ENCODE results near the gene LIFR. TPM values are rescaled to one million over a fixed set of nuclear protein-coding genes. Genes with fewer than 3 reads are reported as not detected.
A peak's percentile ranks its signal among the peaks of the same experiment; 100 is the strongest.

Gene LIFR
- polyA plus RNA-seq, 2 of the 4 experiments (the other 2 are of a cell fraction), result 3.8 to 7.9 TPM

- ATAC-seq (no peak), DNase-seq (ENCODE audit: low read depth in 1 of 2, low spot score in 1 of 2) (no peak), FAIRE-seq (no peak)
- Histone ChIP-seq H3K27ac (no peak overlapping the region), H3K4me1 (no peaks in the 10 kb centered on the region), H3K4me3 (no peak overlapping the region), H3K9me3 (no peaks in the 10 kb centered on the region), H3K4me2 (no peak overlapping the region)
- WGBS (ENCODE audit: missing lambda C conversion rate), result 83% methylated on average over 3 of the region's 3 CpGs
- ChIA-PET POLR2A (no interaction called here), CTCF (interaction anchor here (1.0 to 1.1 kb wide), 3 partner anchors 63 to 327 kb away, joined by 3 to 4 read pairs (median 3); no protein-coding TSS in a partner anchor)
- TF ChIP-seq HOXB13 (CRISPR knock-in tag; IDR thresholded peaks at IDR 0.05; ENCODE audit: low read depth) (no peak), KDM5A (IDR thresholded peaks at IDR 0.05) (no peak), GATA3 (IDR thresholded peaks at IDR 0.05; ENCODE audit: borderline replicate concordance) (no peak), POLR2AphosphoS2 (conservative IDR thresholded peaks at IDR 0.05; ENCODE audit: low read length) (no peak), HOXB5 (CRISPR knock-in tag; IDR thresholded peaks at IDR 0.05) (no peak), EP300 (IDR thresholded peaks at IDR 0.05) (no peak), PHF8 (IDR thresholded peaks at IDR 0.05; ENCODE audit: borderline replicate concordance, low read depth) (no peak), MAFK (IDR thresholded peaks at IDR 0.05; ENCODE audit: partially characterized antibody) (no peak), ZFP36 (IDR thresholded peaks at IDR 0.05; ENCODE audit: borderline replicate concordance, partially characterized antibody) (no peak), EHF (CRISPR knock-in tag; IDR thresholded peaks at IDR 0.05) (no peak), CHD2 (IDR thresholded peaks at IDR 0.05; ENCODE audit: low read length, partially characterized antibody) (no peak), RAD21 (conservative IDR thresholded peaks at IDR 0.05 in 1 of 2, IDR thresholded peaks at IDR 0.05 in 1 of 2) (no peak), JUN (IDR thresholded peaks at IDR 0.05) (no peak), ZNF302 (CRISPR knock-in tag; IDR thresholded peaks at IDR 0.05) (no peak), NPAS2 (CRISPR knock-in tag; IDR thresholded peaks at IDR 0.05; ENCODE audit: borderline replicate concordance) (no peak)
- TF ChIP-seq, protein P1, sequence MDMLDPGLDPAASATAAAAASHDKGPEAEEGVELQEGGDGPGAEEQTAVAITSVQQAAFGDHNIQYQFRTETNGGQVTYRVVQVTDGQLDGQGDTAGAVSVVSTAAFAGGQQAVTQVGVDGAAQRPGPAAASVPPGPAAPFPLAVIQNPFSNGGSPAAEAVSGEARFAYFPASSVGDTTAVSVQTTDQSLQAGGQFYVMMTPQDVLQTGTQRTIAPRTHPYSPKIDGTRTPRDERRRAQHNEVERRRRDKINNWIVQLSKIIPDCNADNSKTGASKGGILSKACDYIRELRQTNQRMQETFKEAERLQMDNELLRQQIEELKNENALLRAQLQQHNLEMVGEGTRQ (IDR thresholded peaks at IDR 0.05), result no peak
- TF ChIP-seq, protein P2, sequence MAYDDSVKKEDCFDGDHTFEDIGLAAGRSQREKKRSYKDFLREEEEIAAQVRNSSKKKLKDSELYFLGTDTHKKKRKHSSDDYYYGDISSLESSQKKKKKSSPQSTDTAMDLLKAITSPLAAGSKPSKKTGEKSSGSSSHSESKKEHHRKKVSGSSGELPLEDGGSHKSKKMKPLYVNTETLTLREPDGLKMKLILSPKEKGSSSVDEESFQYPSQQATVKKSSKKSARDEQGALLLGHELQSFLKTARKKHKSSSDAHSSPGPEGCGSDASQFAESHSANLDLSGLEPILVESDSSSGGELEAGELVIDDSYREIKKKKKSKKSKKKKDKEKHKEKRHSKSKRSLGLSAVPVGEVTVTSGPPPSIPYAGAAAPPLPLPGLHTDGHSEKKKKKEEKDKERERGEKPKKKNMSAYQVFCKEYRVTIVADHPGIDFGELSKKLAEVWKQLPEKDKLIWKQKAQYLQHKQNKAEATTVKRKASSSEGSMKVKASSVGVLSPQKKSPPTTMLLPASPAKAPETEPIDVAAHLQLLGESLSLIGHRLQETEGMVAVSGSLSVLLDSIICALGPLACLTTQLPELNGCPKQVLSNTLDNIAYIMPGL (CRISPR knock-in tag; IDR thresholded peaks at IDR 0.05; ENCODE audit: borderline replicate concordance), result no peak
Measured at GRCh38 chr5:38506302-38506701, 50.1 kb downstream of the LIFR start.

DNA sequence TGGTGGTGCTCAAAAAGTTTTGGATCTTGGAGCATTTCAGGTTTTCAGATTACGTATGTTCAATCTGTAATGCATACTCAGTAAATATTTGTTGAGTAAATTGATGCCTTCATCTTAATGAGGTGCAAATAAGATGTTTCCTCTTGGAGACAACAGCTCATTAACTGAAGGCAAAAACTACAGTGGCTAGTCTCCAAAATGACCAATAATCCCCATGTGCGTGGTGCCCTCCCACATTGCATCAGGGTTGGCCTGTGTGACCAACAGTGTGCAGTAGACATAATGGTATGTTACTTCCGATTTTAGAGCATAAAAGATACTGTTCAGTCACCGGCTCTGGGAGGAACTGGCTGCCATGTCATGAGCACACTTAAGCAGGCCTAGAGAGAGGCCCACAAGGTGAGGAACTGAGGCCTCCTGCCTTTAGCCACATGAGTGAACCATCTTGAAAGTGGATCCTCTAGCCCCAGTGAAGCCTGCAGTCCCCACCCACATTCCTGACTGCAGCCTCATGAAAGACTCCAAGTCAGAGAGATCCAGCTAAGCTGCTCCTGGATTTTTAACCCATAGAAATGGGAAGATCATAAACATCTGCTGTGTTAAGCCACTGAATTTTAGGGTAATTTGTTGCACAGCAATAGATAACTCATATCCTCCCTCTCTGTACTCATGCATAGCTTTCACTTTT is 55.7 kb downstream of the LIFR start:
- TF ChIP-seq CBX8 (IDR thresholded peaks at IDR 0.05) (no peak), EHF (CRISPR knock-in tag; IDR thresholded peaks at IDR 0.05) (no peak), POLR2AphosphoS2 (conservative IDR thresholded peaks at IDR 0.05; ENCODE audit: low read length) (no peak), HDAC2 (IDR thresholded peaks at IDR 0.05) (no peak), ZNF302 (CRISPR knock-in tag; IDR thresholded peaks at IDR 0.05) (no peak), MYC (IDR thresholded peaks at IDR 0.05; ENCODE audit: borderline replicate concordance, low read length) (no peak)
- WGBS (ENCODE audit: missing lambda C conversion rate), result 92% methylated on average over 4 of the region's 4 CpGs
- POLR2A ChIA-PET, result no interaction called here
- Histone ChIP-seq H3K27ac (no peak overlapping the region), H3K4me2 (no peak overlapping the region), H3K9me3 (no peaks in the 10 kb centered on the region), H3K4me1 (no peaks in the 10 kb centered on the region), H3K4me3 (no peak overlapping the region)
- no peak for DNase-seq (ENCODE audit: low read depth in 1 of 2, low spot score in 1 of 2)
- FAIRE-seq, result no peak
- no peak for ATAC-seq
- CTCF ChIA-PET, result interaction anchor here (1.6 kb wide), 1 partner anchor 309 kb away, joined by 4 read pairs; no protein-coding TSS in a partner anchor

DNA sequence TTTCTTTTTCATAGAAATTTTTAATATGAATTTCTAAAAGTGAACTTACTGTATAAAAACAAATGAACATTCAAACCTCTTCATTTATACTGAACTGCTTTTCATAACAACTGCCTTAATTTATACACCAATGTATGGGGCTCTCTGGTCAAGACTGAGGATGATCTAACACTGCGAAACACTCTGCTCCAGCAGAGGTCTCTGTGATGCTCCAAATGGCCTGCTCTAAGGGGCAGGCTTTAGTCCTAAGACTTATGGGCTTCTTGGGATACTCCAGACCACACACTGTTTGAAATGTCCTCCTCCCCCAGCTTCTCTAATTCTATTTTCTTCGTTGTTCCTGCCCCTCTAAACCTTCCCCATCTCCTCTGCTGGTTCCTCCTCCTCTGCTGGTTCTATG is 58.5 kb downstream of the LIFR start:
- FAIRE-seq, result no peak
- peak in 1 of 2 experiments; percentile 77; a peak in 3 of 6 replicates for ATAC-seq
- TF ChIP-seq SMC3 (IDR thresholded peaks at IDR 0.05) (peak; percentile 25; the same call in 1 of the 3 replicates), RAD21 (conservative IDR thresholded peaks at IDR 0.05 in 1 of 2, IDR thresholded peaks at IDR 0.05 in 1 of 2) (peak; percentile 39 to 50; a peak in 4 of 5 replicates), MYC (IDR thresholded peaks at IDR 0.05; ENCODE audit: borderline replicate concordance, low read length) (no peak)
- TF ChIP-seq, protein P3, sequence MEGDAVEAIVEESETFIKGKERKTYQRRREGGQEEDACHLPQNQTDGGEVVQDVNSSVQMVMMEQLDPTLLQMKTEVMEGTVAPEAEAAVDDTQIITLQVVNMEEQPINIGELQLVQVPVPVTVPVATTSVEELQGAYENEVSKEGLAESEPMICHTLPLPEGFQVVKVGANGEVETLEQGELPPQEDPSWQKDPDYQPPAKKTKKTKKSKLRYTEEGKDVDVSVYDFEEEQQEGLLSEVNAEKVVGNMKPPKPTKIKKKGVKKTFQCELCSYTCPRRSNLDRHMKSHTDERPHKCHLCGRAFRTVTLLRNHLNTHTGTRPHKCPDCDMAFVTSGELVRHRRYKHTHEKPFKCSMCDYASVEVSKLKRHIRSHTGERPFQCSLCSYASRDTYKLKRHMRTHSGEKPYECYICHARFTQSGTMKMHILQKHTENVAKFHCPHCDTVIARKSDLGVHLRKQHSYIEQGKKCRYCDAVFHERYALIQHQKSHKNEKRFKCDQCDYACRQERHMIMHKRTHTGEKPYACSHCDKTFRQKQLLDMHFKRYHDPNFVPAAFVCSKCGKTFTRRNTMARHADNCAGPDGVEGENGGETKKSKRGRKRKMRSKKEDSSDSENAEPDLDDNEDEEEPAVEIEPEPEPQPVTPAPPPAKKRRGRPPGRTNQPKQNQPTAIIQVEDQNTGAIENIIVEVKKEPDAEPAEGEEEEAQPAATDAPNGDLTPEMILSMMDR (IDR thresholded peaks at IDR 0.05), result peak; percentile 28; the same call in 2 of the 3 replicates
- TF ChIP-seq, protein P4, sequence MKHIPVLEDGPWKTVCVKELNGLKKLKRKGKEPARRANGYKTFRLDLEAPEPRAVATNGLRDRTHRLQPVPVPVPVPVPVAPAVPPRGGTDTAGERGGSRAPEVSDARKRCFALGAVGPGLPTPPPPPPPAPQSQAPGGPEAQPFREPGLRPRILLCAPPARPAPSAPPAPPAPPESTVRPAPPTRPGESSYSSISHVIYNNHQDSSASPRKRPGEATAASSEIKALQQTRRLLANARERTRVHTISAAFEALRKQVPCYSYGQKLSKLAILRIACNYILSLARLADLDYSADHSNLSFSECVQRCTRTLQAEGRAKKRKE (CRISPR knock-in tag; IDR thresholded peaks at IDR 0.05; ENCODE audit: low read depth), result no peak
- Histone ChIP-seq H3K27ac (no peak overlapping the region), H3K9me3 (no peaks in the 10 kb centered on the region), H3K4me1 (no peaks in the 10 kb centered on the region), H3K4me2 (no peak overlapping the region), H3K4me3 (no peak overlapping the region)
- ChIA-PET POLR2A (no interaction called here), CTCF (interaction anchor here (1.0 to 2.3 kb wide), 3 partner anchors 20 to 56 kb away, joined by 3 to 9 read pairs (median 3); no protein-coding TSS in a partner anchor)
- DNase-seq (ENCODE audit: low read depth in 1 of 2, low spot score in 1 of 2), result peak in 1 of 2 experiments; percentile 25
- 68% methylated on average over 2 of the region's 2 CpGs for WGBS (ENCODE audit: missing lambda C conversion rate)

All from A549 (cell line).